GM23338 (cell line): ENCODE data around the gene HMGCS1. TPM values are rescaled to one million over a fixed set of nuclear protein-coding genes. Genes with fewer than 3 reads are reported as not detected.
A peak's percentile ranks its signal among the peaks of the same experiment; 100 is the strongest.

Experiments used
- ATAC-seq: fragments of 200-7000 bp; cut with Tn5 transposase; 3 replicates; pipeline ENCODE4 v1.9.1; 2020
- DNase-seq: peaks from one replicate; pipeline ENCODE4 v3.0.0-alpha.2; 2015; ENCODE audit warnings: low spot score
- H2AFZ ChIP-seq: fragments of 200-600 bp; sonication (generic); 2 replicates; pipeline ENCODE4 v1.8.0; 2016; ENCODE audit warnings: antibody characterized with exemption, mild to moderate bottlenecking, moderate library complexity
- H3F3A ChIP-seq: fragments of 200-600 bp; sonication (generic); replicated peaks from 2 replicates; pipeline ENCODE4 v1.8.0; 2017; ENCODE audit warnings: antibody characterized with exemption, mixed run types, low read depth
- H3K27ac ChIP-seq: fragments of 200-600 bp; sonication (generic); 2 replicates; pipeline ENCODE4 v1.6.1; 2016; ENCODE audit warnings: low read depth
- H3K27me3 ChIP-seq: fragments of 200-600 bp; sonication (generic); 2 replicates; pipeline ENCODE4 v1.8.0; 2016; ENCODE audit warnings: mild to moderate bottlenecking, mixed run types, moderate library complexity; ENCODE audit not compliant: insufficient read depth
- H3K36me3 ChIP-seq: fragments of 200-600 bp; sonication (generic); 2 replicates; pipeline ENCODE4 v1.8.0; 2016; ENCODE audit warnings: mild to moderate bottlenecking; ENCODE audit not compliant: insufficient read depth
- H3K4me1 ChIP-seq: fragments of 200-600 bp; sonication (generic); 2 replicates; pipeline ENCODE4 v1.8.0; 2016; ENCODE audit warnings: mild to moderate bottlenecking, moderate library complexity; ENCODE audit not compliant: insufficient read depth
- H3K4me2 ChIP-seq: fragments of 200-600 bp; sonication (generic); 2 replicates; pipeline ENCODE4 v1.7.1; 2017; ENCODE audit warnings: mixed run types
- H3K4me3 ChIP-seq: fragments of 200-600 bp; sonication (generic); 2 replicates; pipeline ENCODE4 v1.6.1; 2016; ENCODE audit warnings: mixed run types
- H3K79me2 ChIP-seq: fragments of 200-600 bp; sonication (generic); replicated peaks from 2 replicates; pipeline ENCODE4 v1.8.0; 2017; ENCODE audit warnings: mild to moderate bottlenecking; ENCODE audit not compliant: insufficient read depth
- H3K9me2 ChIP-seq: fragments of 200-600 bp; sonication (generic); 2 replicates; pipeline ENCODE4 v1.8.0; 2017; ENCODE audit not compliant: insufficient read depth
- H4K20me1 ChIP-seq: fragments of 200-600 bp; sonication (generic); replicated peaks from 2 replicates; pipeline ENCODE4 v1.8.0; 2017; ENCODE audit warnings: mild to moderate bottlenecking; ENCODE audit not compliant: insufficient read depth
- H3K27ac Mint-ChIP-seq: 2 replicates; pipeline ENCODE4 v1.8.0; 2020; ENCODE audit warnings: inconsistent platforms, mild to moderate bottlenecking, moderate library complexity, mixed read lengths
- H3K27me3 Mint-ChIP-seq: 3 replicates; pipeline ENCODE4 v1.8.0; 2022; ENCODE audit warnings: low read depth, mild to moderate bottlenecking, moderate library complexity, mixed read lengths, inconsistent platforms; ENCODE audit not compliant: insufficient read depth, poor library complexity
- H3K36me3 Mint-ChIP-seq: 3 replicates; pipeline ENCODE4 v1.8.0; 2021; ENCODE audit warnings: low read depth, mild to moderate bottlenecking, inconsistent platforms, moderate library complexity, mixed read lengths
- H3K4me1 Mint-ChIP-seq: 3 replicates; pipeline ENCODE4 v1.8.0; 2020; ENCODE audit warnings: mild to moderate bottlenecking, inconsistent platforms, mixed read lengths
- H3K4me3 Mint-ChIP-seq: 3 replicates; pipeline ENCODE4 v1.8.0; 2021; ENCODE audit warnings: moderate library complexity, mild to moderate bottlenecking, inconsistent platforms, mixed read lengths
- H3K9me3 Mint-ChIP-seq: 3 replicates; pipeline ENCODE4 v1.8.0; 2020; ENCODE audit warnings: moderate library complexity, mild to moderate bottlenecking, inconsistent platforms, mixed read lengths
- EZH2phosphoT487 ChIP-seq: fragments of 200-600 bp; sonication (generic); IDR thresholded peaks from one replicate; pipeline ENCODE4 v1.8.1; 2018; ENCODE audit warnings: antibody characterized with exemption; ENCODE audit not compliant: unreplicated experiment
- JUNB ChIP-seq: IDR thresholded peaks from one replicate; pipeline ENCODE4 v1.6.1; 2016; ENCODE audit warnings: antibody characterized with exemption; ENCODE audit not compliant: unreplicated experiment
- POLR2AphosphoS5 ChIP-seq: IDR thresholded peaks from 2 replicates; pipeline ENCODE4 v1.6.1; 2016; ENCODE audit warnings: antibody characterized with exemption, low read depth
- STAT1 ChIP-seq: IDR thresholded peaks from one replicate; pipeline ENCODE4 v1.6.1; 2016; ENCODE audit warnings: antibody characterized with exemption; ENCODE audit not compliant: unreplicated experiment
- polyA plus RNA-seq: library from polyadenylated mRNA; unstranded; fragments of >200 nt; fragmentation: Nextera tagmentation; extraction: Ambion mirVana; gene quantifications from 2 replicates; pipeline ENCODE4 v1.2.1, GENCODE V29; 2016
- total RNA-seq: library from RNA; depleted of rRNA; stranded (reverse); fragments of >200 nt; shearing (Covaris generic); gene quantifications from 2 replicates; pipeline ENCODE4 v1.2.3, GENCODE V29; 2014
- TF ChIP-seq, protein P1 (sequence below), 2 experiments: fragments of 200-600 bp in 1 of 2; sonication (generic) in 1 of 2; conservative IDR thresholded peaks; 2 replicates each; pipeline versions ENCODE4 v1.5.1 to v1.6.1; 2016 to 2017; ENCODE audit warnings: antibody characterized with exemption in 2 of 2, low read depth in 2 of 2, mild to moderate bottlenecking in 2 of 2, moderate library complexity in 1 of 2

HMGCS1 gene
- total and polyA plus RNA-seq, 2 experiments from 2014 or later, result 172 to 278 TPM

DNA sequence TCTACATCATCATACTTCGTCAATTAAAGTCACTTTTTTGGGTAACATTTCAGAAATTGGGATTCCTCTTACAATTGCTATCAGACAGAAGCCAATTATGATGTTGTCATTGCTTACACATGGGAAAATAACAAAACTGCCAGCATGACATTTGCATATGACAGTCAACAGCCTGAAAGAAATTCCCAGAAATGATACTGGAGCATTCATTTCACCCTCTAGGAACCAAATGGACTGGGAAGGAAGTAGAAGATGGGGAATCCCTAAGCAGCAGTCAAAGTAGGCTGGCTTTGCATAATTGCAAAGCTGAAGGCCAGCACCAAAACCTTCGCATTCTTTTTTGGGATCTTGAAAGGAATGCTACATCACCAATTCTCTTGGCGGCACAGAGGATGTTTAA is 10.7 kb downstream of the HMGCS1 start:
- ATAC-seq, result peak; percentile 20; the same call in 1 of the 3 replicates
- no peak overlapping the region for H3K4me3 Mint-ChIP-seq
- Histone ChIP-seq H2AFZ (no peak overlapping the region), H3K27ac (peak overlapping the region; percentile 0; the same call in 1 of the 2 replicates), H3K4me1 (peaks cover 52% of the 10 kb centered on the region), H3F3A (no peaks in the 10 kb centered on the region), H3K27me3 (no peaks in the 10 kb centered on the region), H3K4me2 (peak overlapping the region; percentile 57), H3K79me2 (peaks cover 100% of the 10 kb centered on the region), H4K20me1 (peaks cover 87% of the 10 kb centered on the region), H3K36me3 (peaks cover 22% of the 10 kb centered on the region), H3K4me3 (0 out of 2 replicates have a peak overlapping the region, but pooled peaks have one; percentile 13), H3K9me2 (no peaks in the 10 kb centered on the region)
- H3K9me3 Mint-ChIP-seq, result no peaks in the 10 kb centered on the region
- H3K4me1 Mint-ChIP-seq, result peaks cover 42% of the 10 kb centered on the region; the same call in 2 of the 3 replicates
- peak; percentile 39 for DNase-seq
- H3K27me3 Mint-ChIP-seq, result no peaks in the 10 kb centered on the region
- H3K27ac Mint-ChIP-seq, result no peak overlapping the region
- TF ChIP-seq EZH2phosphoT487, result no peak
- peaks cover 72% of the 10 kb centered on the region for H3K36me3 Mint-ChIP-seq

DNA sequence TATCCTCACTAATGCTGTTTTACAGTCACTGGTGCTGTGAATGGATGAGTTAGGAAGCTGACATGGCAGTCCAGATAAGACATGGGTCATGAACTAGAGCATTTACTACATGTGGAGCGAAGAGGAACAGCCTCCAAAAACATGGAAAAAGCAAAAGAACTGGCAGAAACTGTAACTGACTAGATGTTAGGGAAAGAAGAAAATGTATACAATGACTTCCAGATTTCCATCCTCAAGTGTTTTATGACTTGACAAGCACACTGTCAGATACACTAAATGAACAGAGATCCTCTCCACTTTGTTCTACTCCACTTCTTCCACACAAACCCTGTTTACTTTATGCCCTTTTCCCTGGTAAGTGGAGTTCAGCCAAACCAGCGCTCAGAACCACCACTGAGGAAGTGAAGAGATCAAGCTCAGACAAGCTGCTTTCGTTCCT is 11.5 kb downstream of the HMGCS1 start:
- H3K4me3 ChIP-seq, result no peak overlapping the region
- H3K79me2 ChIP-seq, result peaks cover 100% of the 10 kb centered on the region
- H3K4me3 Mint-ChIP-seq, result no peak overlapping the region
- 0 out of 2 replicates have a peak overlapping the region, but pooled peaks have one; percentile 6 for H3K27ac Mint-ChIP-seq
- H3K9me3 Mint-ChIP-seq, result no peaks in the 10 kb centered on the region
- H4K20me1 ChIP-seq, result peaks cover 81% of the 10 kb centered on the region
- peaks cover 45% of the 10 kb centered on the region for H3K4me1 ChIP-seq
- no peaks in the 10 kb centered on the region for H3K27me3 Mint-ChIP-seq
- peaks cover 30% of the 10 kb centered on the region for H3K36me3 ChIP-seq
- H3K27ac ChIP-seq, result no peak overlapping the region
- DNase-seq (no peak), ATAC-seq (no peak)
- peaks cover 76% of the 10 kb centered on the region for H3K36me3 Mint-ChIP-seq
- 0 out of 2 replicates have a peak overlapping the region, but pooled peaks have one; percentile 57 for H3K4me2 ChIP-seq
- H2AFZ ChIP-seq, result no peak overlapping the region
- no peaks in the 10 kb centered on the region for H3K9me2 ChIP-seq
- peaks cover 38% of the 10 kb centered on the region; the same call in 2 of the 3 replicates for H3K4me1 Mint-ChIP-seq
- H3F3A ChIP-seq, result no peaks in the 10 kb centered on the region
- no peaks in the 10 kb centered on the region for H3K27me3 ChIP-seq
- TF ChIP-seq STAT1 (no peak), EZH2phosphoT487 (no peak), JUNB (no peak)

DNA sequence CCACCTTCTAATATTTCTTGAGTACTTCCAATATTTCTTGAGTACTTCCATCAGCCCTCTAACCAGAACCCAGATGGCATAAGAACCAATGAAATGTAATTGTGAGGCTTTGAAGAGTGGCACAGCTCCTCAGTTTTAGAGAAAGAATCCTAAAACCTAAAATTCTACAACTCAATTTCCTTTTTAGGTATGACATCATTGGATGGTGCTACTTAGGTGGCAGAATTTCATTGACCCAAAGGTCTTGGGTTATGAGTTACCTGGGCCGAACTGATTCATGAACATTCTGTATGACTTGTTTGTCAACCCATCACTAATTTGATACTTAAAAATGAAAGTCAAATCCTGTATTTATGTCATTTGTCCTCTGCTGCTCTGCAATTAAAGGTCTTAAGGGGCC is 13.1 kb downstream of the HMGCS1 start:
- Mint-ChIP-seq H3K27me3 (no peaks in the 10 kb centered on the region), H3K4me1 (peaks cover 31% of the 10 kb centered on the region; the same call in 2 of the 3 replicates), H3K4me3 (no peak overlapping the region), H3K27ac (no peak overlapping the region), H3K9me3 (no peaks in the 10 kb centered on the region), H3K36me3 (peaks cover 81% of the 10 kb centered on the region)
- no peak overlapping the region for H3K27ac ChIP-seq
- peaks cover 3% of the 10 kb centered on the region; the same call in 1 of the 2 replicates for H3F3A ChIP-seq
- H4K20me1 ChIP-seq, result peaks cover 79% of the 10 kb centered on the region
- H3K36me3 ChIP-seq, result peaks cover 46% of the 10 kb centered on the region
- no peak for TF ChIP-seq POLR2AphosphoS5
- H2AFZ ChIP-seq, result no peak overlapping the region
- no peaks in the 10 kb centered on the region for H3K27me3 ChIP-seq
- ATAC-seq, result no peak
- peaks cover 100% of the 10 kb centered on the region for H3K79me2 ChIP-seq
- DNase-seq, result no peak
- peaks cover 37% of the 10 kb centered on the region for H3K4me1 ChIP-seq
- no peak overlapping the region for H3K4me3 ChIP-seq
- no peaks in the 10 kb centered on the region for H3K9me2 ChIP-seq
- no peak overlapping the region for H3K4me2 ChIP-seq

DNA sequence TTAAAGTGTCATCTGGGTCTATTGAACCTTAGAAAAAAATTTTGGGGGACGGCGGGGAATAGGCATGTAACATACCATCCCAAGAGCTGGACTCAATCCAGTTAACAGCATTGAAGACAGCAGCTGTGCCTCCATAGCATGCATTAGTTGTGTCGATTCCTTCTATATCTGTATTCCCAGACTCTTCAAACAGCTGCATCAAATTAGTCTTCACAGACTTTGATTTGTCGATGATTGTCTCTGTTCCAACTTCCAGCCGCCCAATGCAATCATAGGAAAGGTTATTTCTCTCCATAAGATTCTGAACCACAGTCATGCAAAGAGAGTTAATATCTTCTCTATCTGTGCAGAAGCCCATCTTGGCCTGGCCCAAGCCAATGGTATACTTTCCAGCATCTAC is 14.8 kb downstream of the HMGCS1 start:
- no peak overlapping the region for H3K27ac Mint-ChIP-seq
- H4K20me1 ChIP-seq, result peaks cover 69% of the 10 kb centered on the region
- H3K27me3 ChIP-seq, result no peaks in the 10 kb centered on the region
- peaks cover 20% of the 10 kb centered on the region for H3K4me1 ChIP-seq
- no peak for ATAC-seq
- no peak overlapping the region for H3K4me3 Mint-ChIP-seq
- H3K36me3 Mint-ChIP-seq, result peaks cover 85% of the 10 kb centered on the region
- TF ChIP-seq, protein P1, sequence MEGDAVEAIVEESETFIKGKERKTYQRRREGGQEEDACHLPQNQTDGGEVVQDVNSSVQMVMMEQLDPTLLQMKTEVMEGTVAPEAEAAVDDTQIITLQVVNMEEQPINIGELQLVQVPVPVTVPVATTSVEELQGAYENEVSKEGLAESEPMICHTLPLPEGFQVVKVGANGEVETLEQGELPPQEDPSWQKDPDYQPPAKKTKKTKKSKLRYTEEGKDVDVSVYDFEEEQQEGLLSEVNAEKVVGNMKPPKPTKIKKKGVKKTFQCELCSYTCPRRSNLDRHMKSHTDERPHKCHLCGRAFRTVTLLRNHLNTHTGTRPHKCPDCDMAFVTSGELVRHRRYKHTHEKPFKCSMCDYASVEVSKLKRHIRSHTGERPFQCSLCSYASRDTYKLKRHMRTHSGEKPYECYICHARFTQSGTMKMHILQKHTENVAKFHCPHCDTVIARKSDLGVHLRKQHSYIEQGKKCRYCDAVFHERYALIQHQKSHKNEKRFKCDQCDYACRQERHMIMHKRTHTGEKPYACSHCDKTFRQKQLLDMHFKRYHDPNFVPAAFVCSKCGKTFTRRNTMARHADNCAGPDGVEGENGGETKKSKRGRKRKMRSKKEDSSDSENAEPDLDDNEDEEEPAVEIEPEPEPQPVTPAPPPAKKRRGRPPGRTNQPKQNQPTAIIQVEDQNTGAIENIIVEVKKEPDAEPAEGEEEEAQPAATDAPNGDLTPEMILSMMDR (conservative IDR thresholded peaks at IDR 0.05; ENCODE audit: low read depth in 2 of 2), result no peak
- H3K27ac ChIP-seq, result 0 out of 2 replicates have a peak overlapping the region, but pooled peaks have one; percentile 33
- H3K9me2 ChIP-seq, result no peaks in the 10 kb centered on the region
- H3K9me3 Mint-ChIP-seq, result no peaks in the 10 kb centered on the region
- H3K4me2 ChIP-seq, result no peak overlapping the region
- peaks cover 91% of the 10 kb centered on the region for H3K79me2 ChIP-seq
- no peaks in the 10 kb centered on the region for H3K27me3 Mint-ChIP-seq
- peaks cover 57% of the 10 kb centered on the region for H3K36me3 ChIP-seq
- H3F3A ChIP-seq, result peaks cover 4% of the 10 kb centered on the region; the same call in 1 of the 2 replicates
- no peak for DNase-seq
- no peak overlapping the region for H3K4me3 ChIP-seq
- H2AFZ ChIP-seq, result no peak overlapping the region
- peaks cover 23% of the 10 kb centered on the region; the same call in 2 of the 3 replicates for H3K4me1 Mint-ChIP-seq
